ENCODE data around the gene FAM186B. TPM values are rescaled to one million over a fixed set of nuclear protein-coding genes. Genes with fewer than 3 reads are reported as not detected.
A peak's percentile ranks its signal among the peaks of the same experiment; 100 is the strongest.

Gene FAM186B
- total and polyA plus RNA-seq, 2 donors (not counting 1 experiment from before 2014, with no cell fraction given), result 0.10 to 0.33 TPM

DNA sequence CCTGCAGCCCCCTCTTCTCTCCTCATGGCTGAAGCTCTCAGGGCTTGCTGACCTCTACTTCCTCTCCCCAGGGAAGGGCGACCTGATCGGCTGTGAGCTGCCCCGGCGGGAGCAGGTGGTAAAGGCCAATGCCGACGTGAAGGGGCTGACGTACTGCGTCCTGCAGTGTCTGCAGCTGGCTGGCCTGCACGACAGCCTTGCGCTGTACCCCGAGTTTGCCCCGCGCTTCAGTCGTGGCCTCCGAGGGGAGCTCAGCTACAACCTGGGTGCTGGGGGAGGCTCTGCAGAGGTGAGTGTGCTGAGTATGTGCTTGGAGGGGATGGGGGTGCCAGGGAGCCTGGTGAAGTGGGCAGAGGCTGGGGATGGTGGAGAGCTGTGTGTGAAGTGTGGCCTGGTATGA lies 51.2 kb downstream of the FAM186B start:
- Histone ChIP-seq H3K4me1 (ENCODE audit: control insufficient read depth, extremely low read depth, insufficient read depth, low read length) (no peaks in the 10 kb centered on the region), H3K27ac (ENCODE audit: insufficient read depth, low read length) (no peak overlapping the region)

GRCh38 chr12:49553512-49554088 lies 51.8 kb downstream of the FAM186B start:
- no peak for DNase-seq (ENCODE audit: low read depth in 2 of 2)
- H3K79me2 ChIP-seq (ENCODE audit: control insufficient read depth, insufficient read depth, low read length), result no peaks in the 10 kb centered on the region

More for the DNA sequence above, 51.2 kb downstream of the FAM186B start:
- no peak overlapping the region for H2AFZ ChIP-seq (ENCODE audit: low read length)
- no peak overlapping the region for H3K4me2 ChIP-seq (ENCODE audit: extremely low read depth, insufficient read depth, low read length)
- TF ChIP-seq EZH2 (IDR thresholded peaks at IDR 0.05; ENCODE audit: low read length, missing control alignments), result no peak
- TF ChIP-seq, protein P1, sequence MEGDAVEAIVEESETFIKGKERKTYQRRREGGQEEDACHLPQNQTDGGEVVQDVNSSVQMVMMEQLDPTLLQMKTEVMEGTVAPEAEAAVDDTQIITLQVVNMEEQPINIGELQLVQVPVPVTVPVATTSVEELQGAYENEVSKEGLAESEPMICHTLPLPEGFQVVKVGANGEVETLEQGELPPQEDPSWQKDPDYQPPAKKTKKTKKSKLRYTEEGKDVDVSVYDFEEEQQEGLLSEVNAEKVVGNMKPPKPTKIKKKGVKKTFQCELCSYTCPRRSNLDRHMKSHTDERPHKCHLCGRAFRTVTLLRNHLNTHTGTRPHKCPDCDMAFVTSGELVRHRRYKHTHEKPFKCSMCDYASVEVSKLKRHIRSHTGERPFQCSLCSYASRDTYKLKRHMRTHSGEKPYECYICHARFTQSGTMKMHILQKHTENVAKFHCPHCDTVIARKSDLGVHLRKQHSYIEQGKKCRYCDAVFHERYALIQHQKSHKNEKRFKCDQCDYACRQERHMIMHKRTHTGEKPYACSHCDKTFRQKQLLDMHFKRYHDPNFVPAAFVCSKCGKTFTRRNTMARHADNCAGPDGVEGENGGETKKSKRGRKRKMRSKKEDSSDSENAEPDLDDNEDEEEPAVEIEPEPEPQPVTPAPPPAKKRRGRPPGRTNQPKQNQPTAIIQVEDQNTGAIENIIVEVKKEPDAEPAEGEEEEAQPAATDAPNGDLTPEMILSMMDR (conservative IDR thresholded peaks at IDR 0.05 in 1 of 2, IDR thresholded peaks at IDR 0.05 in 1 of 2; ENCODE audit: low read depth in 1 of 2, low read length in 2 of 2), result no peak
- H3K36me3 ChIP-seq (ENCODE audit: control insufficient read depth, insufficient read depth, low read length), result peaks cover 9% of the 10 kb centered on the region
- peaks cover 11% of the 10 kb centered on the region for H3K27me3 ChIP-seq (ENCODE audit: control insufficient read depth, insufficient read depth, low read length)
- DNase-seq (ENCODE audit: low read depth in 2 of 2), result no peak
- no peaks in the 10 kb centered on the region for H3K79me2 ChIP-seq (ENCODE audit: control insufficient read depth, insufficient read depth, low read length)
- H3K4me3 ChIP-seq (replicated peaks in 1 of 4; ENCODE audit: control extremely low read depth in 1 of 4, insufficient read depth in 1 of 4, low read depth in 3 of 4, low read length in 4 of 4), result no peak overlapping the region
- H3K9me3 ChIP-seq (ENCODE audit: control insufficient read depth, insufficient read depth, low read depth, low read length), result no peaks in the 10 kb centered on the region
- H4K20me1 ChIP-seq (ENCODE audit: control insufficient read depth, extremely low read depth, insufficient read depth, low read length), result no peaks in the 10 kb centered on the region
- H3K9ac ChIP-seq (ENCODE audit: insufficient read depth, low read length), result no peak overlapping the region

DNA sequence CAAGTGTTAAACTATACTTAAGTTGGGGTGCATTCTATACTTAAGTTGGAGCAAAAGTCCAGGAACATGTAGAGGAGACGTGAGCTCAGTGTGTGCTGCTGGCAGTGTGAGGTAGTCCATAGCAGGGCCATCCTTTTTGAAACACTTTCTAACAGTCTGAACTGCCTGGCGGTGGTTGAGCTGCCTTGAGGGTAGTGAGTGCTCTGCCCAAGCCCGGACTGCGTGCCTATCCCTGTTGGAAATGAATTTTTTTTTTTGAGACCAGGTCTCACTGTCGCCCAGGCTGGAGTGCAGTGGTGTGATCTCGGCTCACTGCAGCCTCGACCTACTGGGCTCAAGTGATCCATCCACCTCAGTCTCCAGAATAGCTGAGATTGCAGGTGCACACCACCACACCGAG lies 52.5 kb downstream of the FAM186B start:
- H3K4me1 ChIP-seq (ENCODE audit: control insufficient read depth, extremely low read depth, insufficient read depth, low read length), result no peaks in the 10 kb centered on the region
- no peak overlapping the region for H3K9ac ChIP-seq (ENCODE audit: insufficient read depth, low read length)
- H2AFZ ChIP-seq (ENCODE audit: low read length), result no peak overlapping the region
- peaks cover 3% of the 10 kb centered on the region for H3K36me3 ChIP-seq (ENCODE audit: control insufficient read depth, insufficient read depth, low read length)
- no peak overlapping the region for H3K27ac ChIP-seq (ENCODE audit: insufficient read depth, low read length)
- H3K4me3 ChIP-seq (replicated peaks in 1 of 4; ENCODE audit: control extremely low read depth in 1 of 4, insufficient read depth in 1 of 4, low read depth in 3 of 4, low read length in 4 of 4), result no peak overlapping the region
- H3K4me2 ChIP-seq (ENCODE audit: extremely low read depth, insufficient read depth, low read length), result no peak overlapping the region
- no peak for DNase-seq (ENCODE audit: low read depth in 2 of 2)
- peaks cover 21% of the 10 kb centered on the region for H3K27me3 ChIP-seq (ENCODE audit: control insufficient read depth, insufficient read depth, low read length)
- no peaks in the 10 kb centered on the region for H3K79me2 ChIP-seq (ENCODE audit: control insufficient read depth, insufficient read depth, low read length)
- no peaks in the 10 kb centered on the region for H4K20me1 ChIP-seq (ENCODE audit: control insufficient read depth, extremely low read depth, insufficient read depth, low read length)
- TF ChIP-seq, protein P1 (conservative IDR thresholded peaks at IDR 0.05 in 1 of 2, IDR thresholded peaks at IDR 0.05 in 1 of 2; ENCODE audit: low read depth in 1 of 2, low read length in 2 of 2), result no peak
- no peak for TF ChIP-seq EZH2 (IDR thresholded peaks at IDR 0.05; ENCODE audit: low read length, missing control alignments)
- H3K9me3 ChIP-seq (ENCODE audit: control insufficient read depth, insufficient read depth, low read depth, low read length), result no peaks in the 10 kb centered on the region

More at GRCh38 chr12:49553512-49554088, 51.8 kb downstream of the FAM186B start:
- peaks cover 14% of the 10 kb centered on the region for H3K27me3 ChIP-seq (ENCODE audit: control insufficient read depth, insufficient read depth, low read length)
- H3K9ac ChIP-seq (ENCODE audit: insufficient read depth, low read length), result no peak overlapping the region
- no peak overlapping the region for H3K4me2 ChIP-seq (ENCODE audit: extremely low read depth, insufficient read depth, low read length)
- no peaks in the 10 kb centered on the region for H3K4me1 ChIP-seq (ENCODE audit: control insufficient read depth, extremely low read depth, insufficient read depth, low read length)
- no peaks in the 10 kb centered on the region for H3K9me3 ChIP-seq (ENCODE audit: control insufficient read depth, insufficient read depth, low read depth, low read length)
- TF ChIP-seq, protein P1 (conservative IDR thresholded peaks at IDR 0.05 in 1 of 2, IDR thresholded peaks at IDR 0.05 in 1 of 2; ENCODE audit: low read depth in 1 of 2, low read length in 2 of 2), result peak in 1 of 2 donors; percentile 37
- no peak for TF ChIP-seq EZH2 (IDR thresholded peaks at IDR 0.05; ENCODE audit: low read length, missing control alignments)
- no peak overlapping the region for H2AFZ ChIP-seq (ENCODE audit: low read length)
- H3K27ac ChIP-seq (ENCODE audit: insufficient read depth, low read length), result no peak overlapping the region
- H3K36me3 ChIP-seq (ENCODE audit: control insufficient read depth, insufficient read depth, low read length), result peaks cover 3% of the 10 kb centered on the region
- no peak overlapping the region for H3K4me3 ChIP-seq (replicated peaks in 1 of 4; ENCODE audit: control extremely low read depth in 1 of 4, insufficient read depth in 1 of 4, low read depth in 3 of 4, low read length in 4 of 4)
- no peaks in the 10 kb centered on the region for H4K20me1 ChIP-seq (ENCODE audit: control insufficient read depth, extremely low read depth, insufficient read depth, low read length)

Measured in fibroblast of lung (primary cell).